GM20431 (cell line): ENCODE results near the gene RAB19.
"Not testable (repeated sequence)": the region's sequence is repeated elsewhere in the genome, so short reads cannot be mapped to it uniquely, and the experiment has no call there.

Experiments
- in situ Hi-C: fragments of 300-500 bp; cut with MseI, MboI; formaldehyde crosslinking; loops from one replicate; pipeline ENCODE4 v1.15.0; 2020; ENCODE audit warnings: low sequenced_read_pairs; ENCODE audit not compliant: unreplicated experiment

Gene RAB19

GRCh38 chr7:140448781-140449480, 45.1 kb downstream of the RAB19 start:
- in situ Hi-C loops: no loop called here

DNA sequence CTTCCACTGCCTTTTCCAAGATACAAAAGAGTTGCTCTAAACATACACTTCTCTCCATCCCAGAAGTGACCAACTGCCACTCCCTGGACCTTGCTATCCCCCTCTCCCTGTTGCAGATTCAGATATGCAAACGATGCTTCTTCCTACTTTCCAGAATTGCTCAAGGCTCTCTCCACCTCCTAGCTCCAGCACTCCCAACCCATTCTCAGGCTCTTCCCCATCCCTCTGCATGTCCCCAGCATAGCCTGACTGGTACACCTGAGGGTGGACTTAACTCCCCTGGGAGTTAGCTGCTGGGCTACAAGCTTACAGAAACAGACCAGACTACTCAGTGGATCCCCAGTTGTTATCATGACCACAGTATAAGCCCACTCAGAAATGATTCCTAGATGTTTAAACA, 47.9 kb downstream of the RAB19 start:
- in situ Hi-C loops: no loop called here

DNA sequence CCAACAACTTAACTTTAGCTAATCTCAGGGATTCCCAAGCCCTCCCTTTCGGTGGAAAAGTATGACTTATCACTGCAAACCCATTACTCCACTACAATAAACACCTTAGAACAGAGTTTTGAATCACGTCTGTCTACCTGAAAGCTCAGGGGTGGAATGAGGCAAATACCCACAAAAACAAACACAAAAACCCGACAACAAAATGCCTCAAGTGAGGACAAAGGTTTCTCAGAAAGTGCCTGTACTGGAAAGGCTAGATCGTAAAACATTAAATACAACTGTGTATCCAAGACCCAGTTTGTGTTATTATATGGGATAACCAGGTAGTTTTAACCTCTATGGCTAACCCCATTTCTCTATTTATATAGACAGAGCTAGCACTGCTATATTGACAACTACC, 49.4 kb downstream of the RAB19 start:
- in situ Hi-C loops: no loop called here

- in situ Hi-C loops: not testable (repeated sequence)
Measured at GRCh38 chr7:140453785-140454656, 50.2 kb downstream of the RAB19 start.

DNA sequence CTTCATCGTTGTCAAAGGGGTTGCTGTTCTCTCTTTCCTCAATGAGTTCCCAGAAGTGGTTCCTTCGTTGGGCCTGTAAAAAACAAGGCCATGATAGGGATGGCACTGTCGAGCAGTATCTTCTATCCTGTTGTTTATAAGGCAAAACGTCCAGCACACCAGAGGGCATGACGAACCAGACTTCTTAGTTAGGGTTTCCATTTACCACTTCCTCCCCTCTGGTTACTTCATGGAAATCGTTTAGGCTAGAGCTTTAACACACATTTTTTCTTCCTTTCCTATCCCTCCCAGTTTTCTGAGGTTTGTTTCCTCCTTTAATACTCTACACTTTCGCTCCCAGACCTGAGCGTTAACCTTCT, 50.8 kb downstream of the RAB19 start:
- in situ Hi-C loops: no loop called here

GRCh38 chr7:140455743-140456142, 51.9 kb downstream of the RAB19 start:
- in situ Hi-C loops: no loop called here

- in situ Hi-C loops: no loop called here
Measured at GRCh38 chr7:140456551-140457051, 52.7 kb downstream of the RAB19 start.

- in situ Hi-C loops: no loop called here
Measured at GRCh38 chr7:140458201-140458600, 54.3 kb downstream of the RAB19 start.

DNA sequence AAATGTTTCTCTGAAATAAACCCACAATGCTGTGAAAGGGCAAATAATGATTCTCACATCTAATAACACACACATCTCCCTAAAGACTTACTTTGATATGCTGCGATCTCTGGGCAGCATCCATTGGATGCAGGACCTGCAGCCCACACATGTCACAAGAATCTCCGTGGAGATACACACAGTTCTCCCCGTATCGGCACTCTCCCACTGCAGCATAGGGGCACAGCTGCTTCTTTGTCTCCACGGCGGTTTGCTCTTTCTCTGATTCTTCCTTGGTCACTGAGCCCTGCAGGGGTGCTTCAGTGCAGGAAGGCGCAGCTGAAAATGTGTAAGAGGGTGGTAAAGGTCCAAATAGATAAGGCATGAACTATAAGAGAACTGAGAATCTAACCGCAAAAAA, 55.1 kb downstream of the RAB19 start:
- in situ Hi-C loops: no loop called here

GRCh38 chr7:140463111-140463510, 59.3 kb downstream of the RAB19 start:
- in situ Hi-C loops: no loop called here

DNA sequence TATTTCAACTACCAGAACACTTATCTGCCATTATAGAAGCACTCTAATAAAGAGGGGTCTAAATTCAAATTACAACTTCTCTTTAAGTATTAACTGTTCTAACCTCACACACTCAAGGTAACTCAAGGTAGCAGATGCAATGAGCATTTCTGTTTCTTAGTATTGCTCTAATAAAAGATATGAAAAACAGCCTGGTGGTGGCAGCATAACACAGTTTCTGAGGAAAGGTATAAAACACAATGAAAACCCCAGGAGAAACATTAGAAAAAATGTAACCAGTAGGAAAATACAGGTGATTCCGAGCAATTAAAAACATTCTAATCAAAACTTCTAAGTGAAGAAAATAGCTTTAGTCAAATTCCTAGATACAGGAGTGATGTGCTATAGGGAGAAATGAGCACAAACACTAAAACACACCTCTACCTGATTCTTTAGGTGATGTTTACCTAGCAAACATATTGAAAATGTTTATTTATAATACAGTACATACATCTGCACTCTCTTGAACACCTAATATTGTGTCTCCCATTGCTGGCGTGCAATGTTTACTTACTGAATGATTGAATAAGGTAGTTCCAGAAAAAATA, 72.0 kb downstream of the RAB19 start:
- in situ Hi-C loops: no loop called here

GRCh38 chr7:140476698-140477261, 72.9 kb downstream of the RAB19 start:
- in situ Hi-C loops: no loop called here
